Activated naive CD4-positive, alpha-beta T cell treated with anti-CD3 and anti-CD28 coated beads, Interleukin-2, amount 50 U/mL, for 16 hours (primary cell): Measurements from ENCODE around the gene IRS4.

ENCODE experiments used
- DNase-seq: peaks from one replicate; pipeline ENCODE4 v3.0.0-alpha.2; 2020

IRS4 gene

GRCh38 chrX:108736509-108737479 lies at the start of gene IRS4:
Gene IRS4, minus strand, starts transcription at chrX:108736563.
- no peak for DNase-seq

- no peak for DNase-seq
Observed at GRCh38 chrX:108772549-108772948, 36.2 kb upstream of the IRS4 start.

DNA sequence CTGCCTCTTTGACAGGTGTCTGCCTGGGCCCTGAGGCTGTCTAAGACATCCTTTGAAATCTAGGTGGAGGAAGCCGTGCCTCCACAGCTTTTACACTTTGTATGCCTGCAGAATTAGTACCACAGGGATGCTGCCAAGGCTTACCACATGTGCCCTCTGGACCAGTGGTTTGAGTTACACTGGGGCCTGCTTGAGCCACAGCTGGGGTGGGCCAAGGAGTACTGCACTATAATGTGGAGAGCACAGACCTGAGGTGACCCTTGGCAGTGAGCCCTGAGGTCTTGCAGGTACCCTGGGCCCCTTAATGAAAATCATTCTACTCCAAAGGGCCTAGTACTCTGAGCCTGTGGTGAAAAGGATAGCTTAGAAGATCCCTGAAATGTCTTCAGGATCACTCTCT lies 27.2 kb upstream of the IRS4 start:
- no peak for DNase-seq

DNA sequence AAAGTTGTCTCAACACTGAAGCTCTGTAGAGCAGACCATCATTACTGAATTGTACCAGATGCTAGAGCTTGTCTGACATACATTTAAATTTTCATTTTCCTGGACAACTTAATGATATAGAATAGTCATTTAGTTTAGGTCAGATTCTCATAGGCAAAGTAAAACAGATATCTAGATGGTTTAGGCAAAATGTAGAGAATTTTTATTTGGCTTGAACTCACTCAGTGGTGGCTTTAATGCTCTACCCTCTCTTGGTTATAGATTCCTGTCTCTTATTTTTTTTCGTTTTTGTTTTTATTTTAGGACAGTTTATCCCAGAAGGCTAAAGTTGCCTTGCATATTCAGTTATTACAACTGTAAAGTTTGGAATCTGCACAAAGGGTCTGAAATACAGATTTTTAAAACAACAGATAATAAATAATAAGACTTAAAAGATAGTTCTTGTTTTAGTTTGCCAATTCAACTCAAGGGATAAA lies 4.0 kb upstream of the IRS4 start:
- DNase-seq: no peak

- no peak for DNase-seq
Observed at GRCh38 chrX:108737754-108738153, 1.4 kb upstream of the IRS4 start.

- DNase-seq: no peak
Observed at GRCh38 chrX:108735679-108736508, 469 bp downstream of the IRS4 start.

DNA sequence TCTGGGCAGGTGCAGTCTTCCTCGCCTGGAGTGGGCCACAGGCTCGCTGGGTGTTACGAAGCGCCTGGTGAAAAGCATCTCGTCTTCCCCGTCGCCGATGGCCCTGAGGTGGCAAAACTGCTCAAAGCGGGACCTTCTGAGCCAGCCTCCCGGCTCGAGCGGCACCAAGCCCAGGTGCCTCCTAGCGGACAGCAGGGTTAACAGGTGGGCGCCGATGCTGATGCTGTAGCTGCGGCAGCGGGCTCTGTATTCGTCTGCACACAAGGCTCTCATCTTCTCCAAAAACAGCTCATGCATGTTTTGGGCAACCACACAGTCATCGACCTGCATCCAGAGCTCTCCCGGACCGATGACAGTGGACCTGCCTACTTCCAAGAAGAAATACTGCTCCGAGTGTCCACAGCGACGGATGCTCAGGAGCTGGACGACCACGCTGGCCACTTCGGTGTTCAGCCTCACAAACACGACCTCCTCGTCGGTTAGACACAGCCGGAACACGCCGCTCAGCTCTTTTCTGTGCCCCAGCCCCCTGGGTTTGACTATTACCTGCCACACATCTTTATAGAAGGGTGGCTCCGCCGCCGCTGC lies 1.2 kb downstream of the IRS4 start:
- no peak for DNase-seq

DNA sequence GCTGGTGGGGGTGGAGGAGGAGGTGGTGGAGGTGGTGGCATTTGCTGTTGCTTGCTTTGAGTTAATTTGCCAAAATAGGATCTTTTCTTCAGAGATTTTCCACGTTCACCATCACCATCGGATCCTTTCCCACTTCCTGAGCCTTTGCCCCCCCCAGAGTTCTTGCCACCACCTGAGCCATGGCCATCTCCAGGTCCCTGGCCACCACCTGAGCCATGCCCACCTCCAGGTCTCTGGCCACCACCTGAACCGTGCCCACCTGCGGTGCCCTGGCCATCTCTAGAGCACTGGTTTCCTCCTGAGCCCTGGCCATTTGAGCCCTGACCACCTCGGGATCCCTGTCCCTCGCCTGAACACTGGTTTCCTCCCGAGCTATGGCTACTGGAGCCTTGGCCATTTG lies 1.9 kb downstream of the IRS4 start:
- DNase-seq: no peak

GRCh38 chrX:108732630-108733321 lies 3.6 kb downstream of the IRS4 start:
- DNase-seq: no peak

DNA sequence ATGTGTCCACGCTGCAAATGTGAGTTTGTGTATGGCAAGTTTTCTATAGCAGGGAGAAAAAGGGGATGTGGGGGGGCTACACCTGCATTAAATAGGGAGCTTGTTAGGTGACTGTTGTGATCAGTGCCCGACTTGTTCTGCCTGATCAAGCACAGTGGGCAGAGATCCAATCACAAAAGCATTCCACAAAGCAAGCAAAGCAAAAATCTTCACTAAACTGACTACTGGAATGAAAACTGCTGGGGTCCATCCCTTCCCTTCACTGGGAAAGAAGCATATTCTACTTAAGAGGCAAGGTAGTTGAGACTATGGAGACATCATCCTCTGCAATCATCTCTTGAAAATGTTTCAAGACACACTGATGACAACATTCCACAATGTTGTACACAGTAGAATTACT lies 5.2 kb downstream of the IRS4 start:
- no peak for DNase-seq

- DNase-seq: no peak
Observed at GRCh38 chrX:108726748-108727147, 9.6 kb downstream of the IRS4 start.

- no peak for DNase-seq
Observed at GRCh38 chrX:108722561-108722960, 13.8 kb downstream of the IRS4 start.

- DNase-seq: no peak
Observed at GRCh38 chrX:108712886-108713285, 23.5 kb downstream of the IRS4 start.

- no peak for DNase-seq
Observed at GRCh38 chrX:108704839-108705238, 31.5 kb downstream of the IRS4 start.

DNA sequence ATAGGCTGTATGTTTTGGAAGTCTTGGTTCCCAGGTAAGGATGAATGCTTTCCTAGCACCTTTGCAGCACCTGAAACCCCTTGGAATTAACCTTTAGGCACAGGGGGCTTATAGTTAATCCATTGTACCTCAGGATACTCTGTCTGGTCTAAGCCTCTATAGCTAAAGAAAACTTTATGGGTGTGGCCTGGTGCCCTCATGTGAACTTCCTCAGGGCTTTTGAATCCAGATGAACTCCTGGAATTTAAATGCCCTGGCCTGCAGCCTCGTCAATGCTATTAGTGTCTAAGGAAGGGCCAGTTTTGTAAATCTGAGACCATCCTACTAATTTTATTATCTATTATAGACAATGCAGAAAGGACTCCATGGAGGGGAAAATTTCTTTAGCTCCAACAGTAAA lies 33.8 kb downstream of the IRS4 start:
- DNase-seq: no peak

DNA sequence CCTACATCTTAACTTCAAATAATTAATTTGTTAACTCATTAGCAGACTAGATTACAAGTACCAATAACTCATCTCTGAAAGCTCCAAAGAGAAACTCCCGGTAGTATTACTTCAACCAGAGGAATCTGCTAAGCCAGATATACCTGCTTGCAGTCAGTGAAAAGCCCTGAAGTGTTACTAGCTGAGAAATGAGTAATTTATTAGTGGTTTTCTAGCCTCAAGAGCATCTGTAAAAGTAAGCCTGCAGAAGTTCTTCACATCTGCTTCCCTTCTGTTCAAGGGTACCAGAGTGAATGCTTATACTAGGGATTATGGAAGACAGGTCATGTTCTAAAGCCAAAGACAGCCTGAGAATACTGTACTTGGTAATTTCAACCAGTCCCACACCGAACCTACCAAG lies 34.7 kb downstream of the IRS4 start:
- no peak for DNase-seq

- DNase-seq: no peak
Observed at GRCh38 chrX:108699368-108699767, 37.0 kb downstream of the IRS4 start.

GRCh38 chrX:108696690-108697089 lies 39.7 kb downstream of the IRS4 start:
- no peak for DNase-seq
